Nephron (organoid): ENCODE measurements around the gene SH3BGRL2.

Source experiments
- H3K27ac Mint-ChIP-seq, 3 experiments: 2 replicates each; pipeline ENCODE4 v1.8.0; 2020; ENCODE audit warnings: mixed read lengths in 3 of 3, mild to moderate bottlenecking in 2 of 3, moderate library complexity in 1 of 3
- H3K27me3 Mint-ChIP-seq: 2 replicates; pipeline ENCODE4 v1.8.0; 2021; ENCODE audit warnings: low read depth, mild to moderate bottlenecking, moderate library complexity, mixed read lengths
- H3K36me3 Mint-ChIP-seq: 2 replicates; pipeline ENCODE4 v1.8.0; 2020; ENCODE audit warnings: low read depth, mixed read lengths
- H3K4me1 Mint-ChIP-seq: 2 replicates; pipeline ENCODE4 v1.8.0; 2020; ENCODE audit warnings: mixed read lengths
- H3K4me3 Mint-ChIP-seq, 3 experiments: 2 replicates each; pipeline ENCODE4 v1.8.0; 2020; ENCODE audit warnings: mild to moderate bottlenecking in 3 of 3, mixed read lengths in 3 of 3, moderate library complexity in 2 of 3
- H3K9me3 Mint-ChIP-seq: 2 replicates; pipeline ENCODE4 v1.8.0; 2020; ENCODE audit warnings: mixed read lengths
- TF ChIP-seq, protein P1 (sequence below), 3 experiments: fragments of 200-600 bp; sonication (generic); IDR thresholded peaks; one replicate each; pipeline ENCODE4 v1.5.0; 2021; ENCODE audit warnings: antibody characterized with exemption in 3 of 3; ENCODE audit not compliant: unreplicated experiment in 3 of 3

SH3BGRL2 gene

DNA sequence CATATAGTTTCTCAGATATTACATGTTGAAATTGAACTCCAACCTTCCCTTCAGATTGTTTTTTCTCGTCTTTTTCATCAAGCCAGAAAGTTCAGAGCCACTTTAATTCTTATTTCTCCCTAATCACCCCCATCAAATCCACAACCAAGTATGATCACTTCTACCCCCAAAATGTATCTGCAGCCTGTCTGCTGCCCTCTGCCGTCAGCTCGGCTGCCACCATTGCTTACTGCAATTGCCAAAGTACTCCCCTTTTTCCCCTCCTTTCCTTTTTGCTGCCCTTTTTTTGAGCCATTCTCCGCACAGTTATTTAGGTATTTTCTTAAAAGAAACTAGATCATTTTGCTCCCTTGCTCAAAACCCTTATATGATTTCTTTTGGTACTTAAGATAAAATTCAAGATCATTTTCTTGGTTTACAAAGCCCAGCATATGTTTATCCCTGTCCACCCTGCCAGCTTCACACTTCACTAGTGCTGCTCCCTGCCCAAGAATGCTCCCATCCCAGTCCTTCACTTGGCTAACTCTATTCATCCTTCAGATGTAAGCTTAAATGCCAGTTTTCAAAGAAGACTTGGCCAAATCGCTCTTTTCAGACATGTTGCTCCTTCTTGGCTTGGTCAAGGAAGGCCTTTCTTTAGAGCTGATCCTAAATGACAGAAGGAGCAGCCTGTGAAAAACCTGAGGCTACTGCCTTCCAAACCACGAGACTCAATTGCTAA, 63.7 kb downstream of the SH3BGRL2 start:
- no peak overlapping the region for H3K27ac Mint-ChIP-seq
- no peak overlapping the region for H3K4me3 Mint-ChIP-seq
- H3K4me1 Mint-ChIP-seq: no peaks in the 10 kb centered on the region
- TF ChIP-seq, protein P1, sequence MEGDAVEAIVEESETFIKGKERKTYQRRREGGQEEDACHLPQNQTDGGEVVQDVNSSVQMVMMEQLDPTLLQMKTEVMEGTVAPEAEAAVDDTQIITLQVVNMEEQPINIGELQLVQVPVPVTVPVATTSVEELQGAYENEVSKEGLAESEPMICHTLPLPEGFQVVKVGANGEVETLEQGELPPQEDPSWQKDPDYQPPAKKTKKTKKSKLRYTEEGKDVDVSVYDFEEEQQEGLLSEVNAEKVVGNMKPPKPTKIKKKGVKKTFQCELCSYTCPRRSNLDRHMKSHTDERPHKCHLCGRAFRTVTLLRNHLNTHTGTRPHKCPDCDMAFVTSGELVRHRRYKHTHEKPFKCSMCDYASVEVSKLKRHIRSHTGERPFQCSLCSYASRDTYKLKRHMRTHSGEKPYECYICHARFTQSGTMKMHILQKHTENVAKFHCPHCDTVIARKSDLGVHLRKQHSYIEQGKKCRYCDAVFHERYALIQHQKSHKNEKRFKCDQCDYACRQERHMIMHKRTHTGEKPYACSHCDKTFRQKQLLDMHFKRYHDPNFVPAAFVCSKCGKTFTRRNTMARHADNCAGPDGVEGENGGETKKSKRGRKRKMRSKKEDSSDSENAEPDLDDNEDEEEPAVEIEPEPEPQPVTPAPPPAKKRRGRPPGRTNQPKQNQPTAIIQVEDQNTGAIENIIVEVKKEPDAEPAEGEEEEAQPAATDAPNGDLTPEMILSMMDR (IDR thresholded peaks at IDR 0.05; ENCODE audit: unreplicated experiment in 3 of 3): no peak
- no peaks in the 10 kb centered on the region for H3K27me3 Mint-ChIP-seq
- H3K36me3 Mint-ChIP-seq: peaks cover 28% of the 10 kb centered on the region
- H3K9me3 Mint-ChIP-seq: peaks cover 3% of the 10 kb centered on the region

DNA sequence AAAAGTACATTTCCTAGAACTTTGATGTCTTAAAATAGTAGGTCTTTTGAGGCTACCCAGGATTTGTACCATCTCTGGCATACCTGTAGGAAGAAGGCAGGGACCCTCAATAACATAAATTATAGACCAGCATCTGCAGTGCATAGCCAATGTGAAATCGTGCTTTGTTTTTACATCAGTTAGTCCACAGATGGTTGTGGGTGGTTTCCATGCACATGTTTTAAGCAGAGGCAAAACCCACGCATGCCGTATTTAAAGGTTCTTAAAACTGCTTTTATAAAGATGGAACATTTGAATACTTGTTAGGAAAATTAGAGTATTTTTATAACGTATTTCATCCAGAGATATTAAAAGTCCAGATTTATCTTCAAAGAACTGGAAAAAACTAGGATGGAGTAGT, 66.3 kb downstream of the SH3BGRL2 start:
- TF ChIP-seq, protein P1 (IDR thresholded peaks at IDR 0.05; ENCODE audit: unreplicated experiment in 3 of 3): no peak
- no peak overlapping the region for H3K4me3 Mint-ChIP-seq
- H3K9me3 Mint-ChIP-seq: no peaks in the 10 kb centered on the region
- H3K4me1 Mint-ChIP-seq: no peaks in the 10 kb centered on the region
- no peak overlapping the region for H3K27ac Mint-ChIP-seq
- peaks cover 20% of the 10 kb centered on the region for H3K36me3 Mint-ChIP-seq
- H3K27me3 Mint-ChIP-seq: no peaks in the 10 kb centered on the region

DNA sequence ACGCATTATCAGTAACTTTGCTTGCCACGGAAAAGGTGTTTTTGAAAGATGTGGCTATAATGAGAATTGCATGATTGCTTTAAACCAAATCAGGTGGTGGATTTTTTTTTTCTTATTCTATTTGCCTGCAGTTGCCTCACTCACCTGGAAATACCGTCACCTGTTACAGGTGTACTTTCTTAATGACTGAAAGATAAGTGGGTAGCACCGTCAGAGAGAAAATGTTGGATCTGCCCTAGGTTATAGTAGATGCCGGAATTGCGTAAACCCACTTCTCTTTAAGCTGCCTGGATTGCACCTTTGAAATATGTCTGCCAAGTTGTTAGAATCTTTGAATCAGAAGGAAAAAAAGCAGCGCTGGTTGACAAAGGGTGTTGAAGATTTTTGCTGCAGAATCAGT, 68.5 kb downstream of the SH3BGRL2 start:
- TF ChIP-seq, protein P1 (IDR thresholded peaks at IDR 0.05; ENCODE audit: unreplicated experiment in 3 of 3): no peak
- Mint-ChIP-seq H3K9me3 (no peaks in the 10 kb centered on the region), H3K27ac (no peak overlapping the region)

DNA sequence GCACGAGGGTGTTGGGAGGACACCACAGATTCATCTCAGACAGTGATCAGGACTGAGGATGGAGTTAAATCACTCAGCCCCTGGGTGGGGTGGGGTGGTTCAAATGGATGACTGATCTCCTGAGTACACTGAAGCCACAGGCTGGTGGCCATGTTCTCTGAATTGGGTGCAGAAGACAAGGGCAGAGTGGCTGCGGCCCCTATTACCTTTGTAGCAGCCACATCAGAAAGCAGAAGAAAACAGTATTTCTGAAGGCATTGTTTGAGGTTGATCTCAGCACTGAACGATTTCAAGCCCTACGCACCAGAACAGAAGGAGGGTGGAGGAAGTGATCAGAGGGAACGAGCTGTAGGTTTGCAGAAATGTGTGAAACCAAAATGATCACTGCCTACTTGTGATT, 71.6 kb downstream of the SH3BGRL2 start:
- H3K4me3 Mint-ChIP-seq: no peak overlapping the region
- no peaks in the 10 kb centered on the region for H3K27me3 Mint-ChIP-seq
- no peaks in the 10 kb centered on the region for H3K9me3 Mint-ChIP-seq
- H3K36me3 Mint-ChIP-seq: peaks cover 18% of the 10 kb centered on the region
- H3K27ac Mint-ChIP-seq: no peak overlapping the region
- H3K4me1 Mint-ChIP-seq: no peaks in the 10 kb centered on the region
- TF ChIP-seq, protein P1 (IDR thresholded peaks at IDR 0.05; ENCODE audit: unreplicated experiment in 3 of 3): no peak

More for the DNA sequence above, 68.5 kb downstream of the SH3BGRL2 start:
- H3K27me3 Mint-ChIP-seq: no peaks in the 10 kb centered on the region
- H3K4me3 Mint-ChIP-seq: no peak overlapping the region
- no peaks in the 10 kb centered on the region for H3K4me1 Mint-ChIP-seq
- H3K36me3 Mint-ChIP-seq: peaks cover 24% of the 10 kb centered on the region

DNA sequence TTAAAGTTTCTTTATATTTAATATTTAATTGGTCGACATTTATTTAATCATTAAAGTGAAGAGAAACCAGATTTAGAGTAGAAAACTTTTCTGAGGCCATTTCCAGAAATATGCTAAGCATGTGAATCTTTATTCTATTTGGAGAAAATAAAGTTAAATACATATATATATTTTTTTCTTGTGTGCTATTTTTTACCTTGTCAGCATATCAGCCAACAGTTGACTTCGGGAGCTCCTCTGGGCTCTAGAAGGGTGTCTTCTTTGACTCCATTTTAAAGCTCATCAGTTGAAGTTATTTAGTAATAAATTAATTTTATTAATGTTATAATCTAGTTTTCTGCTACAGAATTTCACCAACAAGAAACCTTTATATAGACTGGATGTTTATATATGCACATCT, 73.1 kb downstream of the SH3BGRL2 start:
- H3K27ac Mint-ChIP-seq: no peak overlapping the region
- no peaks in the 10 kb centered on the region for H3K4me1 Mint-ChIP-seq
- no peaks in the 10 kb centered on the region for H3K9me3 Mint-ChIP-seq
- no peaks in the 10 kb centered on the region for H3K27me3 Mint-ChIP-seq
- no peak overlapping the region for H3K4me3 Mint-ChIP-seq
- peaks cover 18% of the 10 kb centered on the region for H3K36me3 Mint-ChIP-seq
- TF ChIP-seq, protein P1 (IDR thresholded peaks at IDR 0.05; ENCODE audit: unreplicated experiment in 3 of 3): no peak

DNA sequence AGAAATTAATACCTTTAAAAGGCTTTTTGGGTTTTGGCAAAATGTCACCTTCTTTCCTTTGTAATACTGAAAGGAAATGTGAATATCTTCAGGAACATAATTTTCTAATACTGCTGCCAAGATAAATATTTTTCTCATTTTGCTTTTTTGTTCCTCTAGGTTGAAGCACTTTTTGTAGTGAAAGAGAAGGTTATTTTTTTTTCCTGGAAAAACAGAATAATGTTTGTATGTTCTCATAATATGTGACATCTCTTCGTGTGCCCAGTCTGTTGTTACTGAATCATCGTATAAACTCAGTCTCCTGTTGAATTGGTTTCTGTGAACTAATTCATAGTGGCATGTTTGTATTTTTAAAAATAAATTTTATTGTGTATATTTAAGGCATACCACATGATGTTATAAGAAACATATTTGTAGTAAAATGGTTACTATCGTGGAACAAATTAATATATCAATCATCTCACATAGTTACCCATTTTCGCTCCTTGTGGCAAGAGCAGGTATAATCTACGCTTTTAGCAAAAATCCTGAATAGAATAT, 74.4 kb downstream of the SH3BGRL2 start:
- Mint-ChIP-seq H3K9me3 (no peaks in the 10 kb centered on the region), H3K27me3 (no peaks in the 10 kb centered on the region), H3K36me3 (peaks cover 13% of the 10 kb centered on the region), H3K4me1 (no peaks in the 10 kb centered on the region), H3K27ac (no peak overlapping the region), H3K4me3 (no peak overlapping the region)
- TF ChIP-seq, protein P1 (IDR thresholded peaks at IDR 0.05; ENCODE audit: unreplicated experiment in 3 of 3): no peak
